Stimulated activated naive CD8-positive, alpha-beta T cell treated with anti-CD3 and anti-CD28 coated beads, Interleukin-15, Interleukin-2, amounts not matched to agents 100 U/mL and 50 U/mL, for 24 hours (primary cell): Measurements from ENCODE around the gene SYNPR.
"Not testable (repeated sequence)": the region's sequence is repeated elsewhere in the genome, so short reads cannot be mapped to it uniquely, and the experiment has no call there.

Experiments used
- ATAC-seq: fragments of 150-1000 bp; cut with Tn5 transposase; one replicate; pipeline ENCODE4 v1.10.0; 2021
- DNase-seq: peaks from one replicate; pipeline ENCODE4 v3.0.0; 2021

The SYNPR gene

DNA sequence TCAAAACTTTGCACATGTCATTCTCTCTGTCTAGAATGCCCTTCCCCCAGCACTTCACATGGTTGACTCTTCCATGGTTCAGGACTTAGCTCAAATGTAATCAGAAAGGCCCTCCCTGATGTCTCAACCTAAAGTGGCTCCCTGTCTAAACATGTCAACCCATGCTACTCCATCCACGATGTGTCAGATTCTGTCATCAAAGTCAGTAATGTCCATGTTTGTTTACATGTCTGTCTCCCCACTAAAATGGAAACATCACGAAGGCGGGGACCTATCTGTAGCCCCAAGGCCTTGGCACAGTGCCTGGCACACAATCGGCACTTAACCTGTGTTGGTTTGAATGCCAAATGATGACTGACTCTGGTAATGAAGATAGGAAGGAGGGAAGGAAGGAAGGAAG lies 353.6 kb downstream of the SYNPR start:
- ATAC-seq (no peak), DNase-seq (no peak)

DNA sequence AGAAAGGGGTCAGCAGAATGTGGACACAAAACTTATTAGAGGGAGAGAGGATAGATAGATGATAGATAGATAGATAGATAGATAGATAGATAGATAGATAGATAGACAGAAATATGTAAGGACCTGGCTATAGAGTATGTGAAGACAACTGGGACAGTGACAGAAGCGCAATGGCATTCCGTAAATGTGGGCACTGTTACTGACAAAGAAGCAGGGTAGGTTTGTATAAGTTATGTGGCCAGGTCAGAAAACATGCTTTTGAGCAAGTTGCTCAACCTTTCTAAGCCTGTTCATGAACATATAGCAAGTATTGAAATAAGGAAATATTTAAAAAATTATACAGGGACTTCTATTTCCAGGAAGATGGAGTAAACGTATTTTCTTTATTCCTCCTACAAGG lies 357.1 kb downstream of the SYNPR start:
- DNase-seq (no peak), ATAC-seq (no peak)

DNA sequence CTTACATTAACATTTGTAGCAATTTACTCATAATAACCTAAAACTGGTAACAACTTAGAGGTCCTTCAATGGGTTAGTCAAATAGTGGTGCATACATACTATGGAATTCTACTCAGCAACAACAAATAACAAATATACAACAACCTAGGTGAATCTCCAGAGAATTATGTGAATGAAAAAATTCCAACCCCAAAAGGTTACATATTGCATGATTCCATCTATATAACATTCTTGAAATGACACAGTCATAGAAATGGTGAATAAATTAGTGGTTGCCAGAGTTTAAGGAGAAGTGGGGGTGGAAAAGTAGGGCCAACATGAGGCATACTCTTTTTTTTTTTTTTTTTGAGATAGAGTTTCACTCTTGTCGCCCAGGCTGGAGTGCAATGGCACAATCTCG lies 361.7 kb downstream of the SYNPR start:
- DNase-seq (no peak), ATAC-seq (no peak)

DNA sequence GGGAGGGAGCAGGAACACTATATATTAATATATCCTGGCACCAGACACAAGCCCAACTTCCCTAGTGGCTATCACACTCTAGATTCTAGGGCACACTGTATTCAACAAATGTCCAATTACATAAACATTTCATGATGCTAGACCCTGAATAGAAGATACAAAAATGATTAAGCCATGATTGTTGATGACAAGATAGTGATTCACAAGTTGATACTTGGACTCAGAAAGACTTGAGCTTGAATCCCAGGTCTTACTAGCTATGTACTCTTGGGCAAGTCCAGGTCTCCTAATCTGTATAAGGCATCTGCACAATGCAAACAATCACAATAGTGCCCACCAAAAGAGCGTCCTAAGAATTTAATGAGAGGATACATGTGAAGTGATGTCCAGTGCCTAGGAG lies 364.4 kb downstream of the SYNPR start:
- no peak for DNase-seq
- ATAC-seq, result no peak

DNA sequence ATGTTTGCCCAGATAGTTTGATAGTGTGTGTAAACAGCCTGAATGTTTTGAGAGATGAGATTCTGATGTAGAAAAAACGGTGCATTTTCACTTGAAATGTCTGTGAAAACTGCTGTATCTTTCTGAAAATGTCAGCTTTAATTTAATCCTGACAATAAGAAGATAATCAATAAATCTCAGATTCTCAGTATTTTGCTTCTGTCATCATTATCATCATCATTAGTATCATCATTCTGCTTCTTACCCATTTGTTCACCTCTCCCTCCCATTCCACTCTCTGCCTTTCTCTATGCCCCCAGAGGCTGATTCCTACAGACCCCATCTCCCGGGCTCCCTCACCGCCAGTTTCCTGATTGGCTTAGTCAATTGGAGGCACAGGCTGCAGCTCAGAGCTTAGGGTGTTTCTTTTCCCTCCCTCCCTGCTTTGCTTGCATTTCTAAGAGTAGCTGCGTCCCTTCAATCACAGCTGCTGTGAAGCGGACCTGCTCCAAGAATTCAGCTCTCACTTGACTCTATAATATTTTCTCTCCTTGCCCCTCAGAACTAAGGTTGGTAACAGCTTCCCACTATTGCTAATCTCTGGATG lies 366.2 kb downstream of the SYNPR start:
- no peak for ATAC-seq
- no peak for DNase-seq

DNA sequence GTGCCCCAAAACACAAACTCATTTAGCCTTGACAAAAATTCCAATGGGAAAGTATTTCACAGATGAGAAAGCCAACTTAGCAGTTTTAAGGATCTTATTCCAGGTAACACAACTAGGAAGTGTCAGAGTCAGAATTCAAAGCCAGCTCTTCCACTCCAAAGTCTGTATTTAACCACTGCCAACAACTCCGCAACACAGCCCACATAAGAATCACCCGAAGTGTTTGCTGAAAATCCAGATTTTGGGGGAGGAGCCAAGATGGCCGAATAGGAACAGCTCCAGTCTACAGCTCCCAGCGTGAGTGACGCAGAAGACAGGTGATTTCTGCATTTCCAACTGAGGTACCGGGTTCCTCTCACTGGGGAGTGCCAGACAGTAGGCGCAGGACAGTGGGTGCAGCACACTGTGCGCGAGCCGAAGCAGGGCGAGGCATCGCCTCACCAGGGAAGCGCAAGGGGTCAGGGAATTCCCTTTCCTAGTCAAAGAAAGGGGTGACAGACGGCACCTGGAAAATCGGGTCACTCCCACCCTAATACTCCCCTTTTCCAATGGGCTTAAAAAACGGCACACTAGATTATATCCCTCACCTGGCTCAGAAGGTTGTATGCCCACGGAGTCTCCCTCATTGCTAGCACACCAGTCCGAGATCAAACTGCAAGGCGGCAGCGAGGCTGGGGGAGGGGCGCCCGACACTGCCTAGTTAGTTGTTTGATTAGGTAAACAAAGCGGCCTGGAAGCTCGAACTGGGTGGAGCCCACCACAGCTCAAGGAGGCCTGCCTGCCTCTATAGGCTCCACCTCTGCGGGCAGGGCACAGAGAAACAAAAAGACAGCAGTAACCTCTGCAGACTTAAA lies 367.0 kb downstream of the SYNPR start:
- ATAC-seq, DNase-seq: not testable (repeated sequence)

DNA sequence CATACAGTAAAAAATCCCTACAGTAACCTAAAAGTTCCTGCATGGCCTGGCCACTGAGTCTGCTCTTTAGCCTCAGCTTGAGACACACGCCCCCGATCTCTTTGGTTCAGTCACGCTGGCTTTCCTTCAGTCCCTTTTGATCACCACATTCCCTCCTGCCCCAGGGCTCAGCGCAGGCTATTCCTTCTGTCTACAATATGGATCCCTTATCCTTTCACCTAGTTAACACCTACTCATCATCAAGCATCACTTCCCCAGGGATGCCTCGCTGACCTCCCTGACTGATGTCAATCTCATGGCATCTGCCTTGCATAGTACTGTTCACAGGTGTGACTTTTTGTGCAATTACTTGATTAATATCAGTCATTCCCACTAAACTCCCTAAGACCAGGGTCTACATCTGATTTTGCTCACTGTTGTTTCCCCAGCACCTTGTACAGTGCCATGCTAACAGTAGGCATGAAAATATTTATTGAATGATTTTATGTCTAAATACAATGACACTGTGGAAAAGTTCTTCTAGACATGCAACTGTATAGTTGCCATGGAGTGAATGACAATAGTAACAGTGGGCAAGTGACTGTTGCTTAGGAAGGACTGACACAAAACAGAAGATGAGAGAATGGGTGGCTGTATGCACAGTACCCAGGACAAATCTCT lies 374.1 kb downstream of the SYNPR start, which contains the start of gene SNTN:
SNTN (plus strand) TSS at position 610 of the 660 bp plus-strand sequence; CDS start at position 623, 13 bp downstream.
- no peak for DNase-seq
- ATAC-seq, result no peak

DNA sequence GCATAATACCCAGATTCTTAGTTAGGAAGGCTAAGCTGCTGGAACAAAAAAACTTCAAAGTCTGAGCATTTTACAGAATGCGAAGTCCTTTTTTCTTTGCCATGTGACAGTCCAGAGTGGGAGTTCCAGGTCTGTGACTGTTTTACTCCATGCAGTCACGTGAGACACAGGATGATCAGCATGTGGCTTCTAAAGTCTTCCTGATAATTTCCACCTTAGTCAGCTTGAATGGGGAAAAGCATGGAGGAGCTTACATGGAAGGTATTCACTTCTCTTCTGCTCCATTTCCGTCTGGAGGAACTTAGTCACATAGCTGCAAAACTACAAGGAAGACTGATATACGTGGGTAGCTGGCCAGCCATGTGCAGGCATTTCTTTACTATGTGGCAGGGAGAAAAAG lies 376.1 kb downstream of the SYNPR start:
- ATAC-seq (no peak), DNase-seq (no peak)

DNA sequence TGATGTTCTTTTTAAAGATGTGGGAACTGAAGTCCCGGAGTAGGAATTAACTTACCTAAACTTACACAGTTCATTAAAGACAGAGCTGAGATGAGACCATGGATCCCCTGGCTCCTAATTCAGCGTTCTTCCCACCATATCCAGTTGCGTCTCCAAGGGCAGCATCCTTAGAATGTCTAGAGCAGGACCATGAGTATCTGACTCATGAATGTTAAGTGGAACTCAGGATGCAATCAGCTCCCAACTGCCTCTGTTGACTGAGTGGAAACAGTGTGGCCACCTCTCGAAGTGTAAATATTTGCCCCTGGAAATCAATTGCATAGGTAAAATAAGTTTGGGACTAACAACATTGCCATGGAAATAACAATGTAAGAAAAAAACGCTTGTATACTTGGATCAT lies 376.8 kb downstream of the SYNPR start:
- ATAC-seq, result no peak
- DNase-seq, result no peak

DNA sequence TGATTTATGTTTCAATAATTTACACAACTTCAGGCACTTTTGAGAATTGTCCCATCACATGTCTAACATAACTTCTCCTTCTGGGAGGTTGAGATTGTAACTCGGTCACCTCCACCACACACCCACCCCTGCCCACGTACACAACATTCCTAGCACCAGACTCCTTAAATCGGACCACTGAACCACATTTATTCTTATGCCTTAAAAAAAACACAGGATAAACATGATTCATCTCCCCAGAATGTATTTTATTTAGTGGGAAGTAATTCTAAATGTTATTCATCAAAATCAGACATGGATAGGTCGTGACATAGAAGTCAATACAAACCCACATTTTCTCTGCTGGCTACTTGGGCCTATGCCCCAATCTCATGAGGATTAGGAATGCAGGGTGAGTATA lies 377.4 kb downstream of the SYNPR start:
- no peak for ATAC-seq
- no peak for DNase-seq

DNA sequence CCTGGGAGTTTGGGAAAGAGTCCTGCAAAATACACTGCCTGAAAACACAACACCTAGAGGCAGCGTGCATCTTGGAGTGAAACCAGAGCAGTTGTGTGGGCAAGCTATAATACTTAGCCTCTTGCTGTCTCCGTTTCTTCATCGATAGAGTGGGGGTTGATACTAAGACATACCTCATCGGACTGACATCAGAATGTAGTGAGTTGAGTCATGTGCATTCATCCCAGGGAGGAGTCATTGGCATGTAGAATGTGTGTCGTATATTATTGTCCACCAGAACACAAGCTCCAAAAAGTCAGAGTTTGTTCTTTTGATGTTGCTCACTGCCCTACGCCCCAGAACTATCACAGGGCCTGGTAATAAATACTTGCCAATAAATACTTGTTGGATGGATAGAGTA lies 378.7 kb downstream of the SYNPR start:
- DNase-seq (no peak), ATAC-seq (no peak)

DNA sequence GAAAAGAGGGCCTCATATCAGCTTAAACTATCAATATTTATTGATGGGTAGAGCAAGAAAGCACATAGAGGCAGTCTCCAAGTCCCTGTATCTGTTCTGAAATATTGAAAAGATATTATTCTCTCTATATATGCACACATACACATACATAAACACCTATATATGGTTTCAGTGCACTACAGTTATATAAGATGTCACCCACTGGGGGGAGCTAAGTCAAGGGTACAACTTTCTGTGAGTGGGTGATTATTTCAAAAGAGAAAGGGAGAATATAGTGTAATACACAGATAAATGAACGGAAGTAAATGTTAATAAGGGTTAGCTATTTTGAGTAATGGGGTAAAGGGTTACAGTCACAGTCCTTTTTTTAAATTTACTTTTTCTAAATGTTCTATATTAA lies 383.1 kb downstream of the SYNPR start:
- DNase-seq (no peak), ATAC-seq (no peak)

DNA sequence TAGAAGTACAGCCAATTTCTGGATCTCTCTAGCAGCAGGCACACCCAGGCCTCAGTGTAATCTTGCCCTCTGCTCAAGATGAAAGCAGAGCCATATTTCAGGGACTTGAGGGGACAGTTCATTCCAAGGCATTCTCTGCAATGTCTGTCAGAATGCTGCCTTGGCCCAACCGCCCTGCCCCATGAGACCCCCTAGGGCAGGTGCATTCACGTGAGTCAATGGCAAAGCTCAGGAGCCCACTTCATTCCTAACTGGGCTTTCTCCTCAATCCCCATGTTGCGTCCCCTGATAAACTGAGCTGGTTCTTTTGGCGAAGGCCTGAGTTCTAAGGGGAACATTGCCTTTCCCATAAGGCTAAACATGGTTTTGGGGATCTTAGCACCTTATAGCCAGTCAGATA lies 383.9 kb downstream of the SYNPR start:
- ATAC-seq (no peak), DNase-seq (no peak)

DNA sequence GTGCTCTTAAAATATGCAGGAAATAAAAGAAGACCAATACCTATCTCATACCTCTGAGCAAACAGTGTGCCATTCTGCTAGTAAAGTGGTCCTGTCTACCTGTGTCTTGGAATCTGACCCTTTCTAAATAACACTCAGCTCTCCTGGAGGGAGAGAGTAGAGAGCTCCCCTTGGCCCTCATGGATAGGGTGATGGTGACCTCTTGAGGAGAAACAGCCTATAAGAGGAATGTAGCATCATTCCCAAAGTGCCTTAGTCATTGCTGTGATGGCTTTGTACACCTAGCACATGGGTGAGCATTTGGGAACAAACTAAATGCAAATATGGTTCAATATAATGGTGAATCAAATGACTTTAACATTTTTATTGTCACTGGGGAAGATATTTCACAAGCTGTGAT lies 384.4 kb downstream of the SYNPR start:
- DNase-seq, result no peak
- no peak for ATAC-seq
